DMS79 (cell line): ENCODE results near the gene NRN1L.
"Not testable (repeated sequence)": the region's sequence is repeated elsewhere in the genome, so short reads cannot be mapped to it uniquely, and the experiment has no call there.

Experiments
- DNase-seq: peaks from one replicate; lab custom pipeline; 2025; lab: John Stamatoyannopoulos, UW

Gene NRN1L

DNA sequence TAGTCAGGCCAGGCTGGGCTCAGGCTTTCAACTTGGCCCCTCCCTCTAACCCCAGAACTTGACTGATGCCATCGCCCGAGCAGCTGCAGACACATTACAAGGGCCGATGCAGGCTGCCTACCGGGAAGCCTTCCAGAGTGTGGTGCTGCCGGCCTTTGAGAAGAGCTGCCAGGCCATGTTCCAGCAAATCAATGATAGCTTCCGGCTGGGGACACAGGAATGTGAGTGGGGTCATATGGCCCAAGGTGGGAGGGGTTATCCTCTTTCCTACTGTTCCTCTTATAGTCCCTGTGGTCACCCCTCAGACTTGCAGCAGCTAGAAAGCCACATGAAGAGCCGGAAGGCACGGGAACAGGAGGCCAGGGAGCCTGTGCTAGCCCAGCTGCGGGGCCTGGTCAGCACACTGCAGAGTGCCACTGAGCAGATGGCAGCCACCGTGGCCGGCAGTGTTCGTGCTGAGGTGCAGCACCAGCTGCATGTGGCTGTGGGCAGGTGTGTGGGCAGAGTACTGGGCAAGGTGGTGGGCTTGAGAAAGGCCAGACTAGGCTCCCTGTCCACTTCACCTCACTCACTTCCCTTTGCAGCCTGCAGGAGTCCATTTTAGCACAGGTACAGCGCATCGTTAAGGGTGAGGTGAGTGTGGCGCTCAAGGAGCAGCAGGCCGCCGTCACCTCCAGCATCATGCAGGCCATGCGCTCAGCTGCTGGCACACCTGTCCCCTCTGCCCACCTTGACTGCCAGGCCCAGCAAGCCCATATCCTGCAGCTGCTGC is 2.1 kb upstream of the NRN1L start:
- no peak for DNase-seq

DNA sequence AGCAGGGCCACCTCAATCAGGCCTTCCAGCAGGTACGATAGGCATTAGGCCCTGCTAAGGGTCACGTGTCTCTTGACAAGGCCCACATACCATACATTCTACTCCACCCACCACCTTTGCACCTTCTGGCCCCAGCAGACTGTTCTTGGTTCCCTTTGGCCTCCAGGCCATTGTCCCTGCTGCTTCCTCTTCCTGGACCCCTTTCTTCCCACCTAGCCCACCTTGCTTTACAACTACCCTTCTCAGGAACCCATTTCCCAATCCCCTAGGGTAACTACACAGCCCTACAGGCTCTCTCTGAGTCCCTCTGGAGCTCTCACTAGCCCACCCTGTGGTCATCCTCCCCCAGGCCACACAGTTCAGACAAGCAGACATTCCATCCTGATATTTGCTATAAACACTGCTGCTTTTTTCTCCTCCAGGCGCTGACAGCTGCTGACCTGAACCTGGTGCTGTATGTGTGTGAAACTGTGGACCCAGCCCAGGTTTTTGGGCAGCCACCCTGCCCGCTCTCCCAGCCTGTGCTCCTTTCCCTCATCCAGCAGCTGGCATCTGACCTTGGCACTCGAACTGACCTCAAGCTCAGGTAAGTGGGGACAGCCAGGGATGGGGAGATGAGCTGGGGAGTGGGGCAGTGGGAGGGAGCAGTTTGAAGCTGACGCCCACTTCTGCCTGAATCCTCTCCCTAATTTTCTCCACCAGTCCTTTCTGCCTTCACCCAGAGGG is 1.4 kb upstream of the NRN1L start:
- DNase-seq = no peak

DNA sequence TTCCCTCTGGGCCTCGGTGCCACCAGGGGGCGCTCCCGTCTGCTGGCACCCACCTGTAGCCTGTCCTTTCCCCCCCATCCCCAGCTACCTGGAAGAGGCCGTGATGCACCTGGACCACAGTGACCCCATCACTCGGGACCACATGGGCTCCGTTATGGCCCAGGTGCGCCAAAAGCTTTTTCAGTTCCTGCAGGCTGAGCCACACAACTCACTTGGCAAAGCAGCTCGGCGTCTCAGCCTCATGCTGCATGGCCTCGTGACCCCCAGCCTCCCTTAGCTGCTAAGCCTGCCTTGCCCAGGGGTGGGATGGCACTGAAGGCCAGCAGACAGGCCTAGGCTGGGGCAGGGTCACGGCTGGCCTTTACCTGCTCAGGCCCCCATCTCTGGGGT is 818 bp upstream of the NRN1L start:
- no peak for DNase-seq

DNA sequence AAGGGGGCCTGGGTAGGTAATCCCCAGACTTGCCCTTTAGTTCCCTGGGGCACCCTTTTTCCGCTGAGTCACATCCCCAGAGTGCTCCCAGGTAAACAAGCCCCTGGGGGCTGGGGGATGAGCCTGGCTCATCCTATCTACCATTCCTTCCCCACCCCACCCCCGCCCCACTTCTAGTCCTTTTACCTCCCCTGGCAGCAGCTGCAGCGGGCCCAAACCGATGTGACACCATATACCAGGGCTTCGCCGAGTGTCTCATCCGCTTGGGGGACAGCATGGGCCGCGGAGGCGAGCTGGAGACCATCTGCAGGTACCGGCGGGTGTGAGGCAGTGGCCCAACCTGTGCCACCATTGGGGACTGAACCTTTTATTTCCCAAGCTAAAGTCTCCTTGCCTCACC is 860 bp downstream of the NRN1L start:
- no peak for DNase-seq

DNA sequence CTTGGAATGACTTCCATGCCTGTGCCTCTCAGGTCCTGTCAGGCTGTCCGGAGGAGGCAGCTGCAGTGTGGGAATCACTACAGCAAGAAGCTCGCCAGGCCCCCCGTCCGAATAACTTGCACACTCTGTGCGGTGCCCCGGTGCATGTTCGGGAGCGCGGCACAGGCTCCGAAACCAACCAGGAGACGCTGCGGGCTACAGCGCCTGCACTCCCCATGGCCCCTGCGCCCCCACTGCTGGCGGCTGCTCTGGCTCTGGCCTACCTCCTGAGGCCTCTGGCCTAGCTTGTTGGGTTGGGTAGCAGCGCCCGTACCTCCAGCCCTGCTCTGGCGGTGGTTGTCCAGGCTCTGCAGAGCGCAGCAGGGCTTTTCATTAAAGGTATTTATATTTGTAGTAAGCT is 1.3 kb downstream of the NRN1L start:
- no peak for DNase-seq

DNA sequence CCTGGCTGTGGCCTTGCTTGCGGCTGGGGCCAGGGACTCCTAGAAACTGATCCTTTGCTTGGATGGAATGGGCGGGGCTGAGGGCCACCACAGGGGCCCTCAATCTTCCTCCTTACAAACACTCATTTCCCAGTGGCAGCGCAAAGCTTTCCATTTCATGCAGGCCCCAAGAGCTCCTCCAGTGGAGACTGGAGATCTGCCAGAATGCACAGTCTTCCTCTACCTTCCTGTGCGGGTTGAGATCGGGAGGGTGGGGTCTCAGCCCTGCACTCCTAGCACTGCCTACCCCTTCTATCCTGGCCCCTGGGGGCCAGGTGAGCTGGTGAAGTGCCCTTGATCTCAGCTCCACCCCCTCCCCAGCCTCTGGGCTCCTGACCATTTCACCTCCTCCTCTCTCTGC is 1.7 kb downstream of the NRN1L start:
- no peak for DNase-seq

DNA sequence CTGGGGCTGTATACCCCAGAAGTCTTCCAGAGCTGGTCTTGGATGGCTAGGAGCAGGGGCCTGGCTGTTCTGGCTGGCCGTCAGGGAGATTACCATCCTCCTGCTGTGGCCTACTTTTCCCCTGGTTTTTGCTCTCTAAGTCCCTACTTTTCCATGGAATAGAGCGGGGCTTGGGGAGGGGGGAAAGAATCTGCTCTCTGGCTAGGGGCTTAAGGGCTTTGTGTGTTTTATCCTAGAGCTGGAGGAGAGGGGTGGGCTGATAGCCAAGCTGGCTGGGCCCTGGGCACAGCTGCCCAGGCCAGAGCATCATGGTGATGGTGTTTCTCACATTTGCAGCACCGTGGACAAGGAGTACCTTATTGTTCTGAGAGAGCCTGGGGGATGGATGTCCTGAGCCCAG is 3.6 kb downstream of the NRN1L start:
- DNase-seq = no peak

DNA sequence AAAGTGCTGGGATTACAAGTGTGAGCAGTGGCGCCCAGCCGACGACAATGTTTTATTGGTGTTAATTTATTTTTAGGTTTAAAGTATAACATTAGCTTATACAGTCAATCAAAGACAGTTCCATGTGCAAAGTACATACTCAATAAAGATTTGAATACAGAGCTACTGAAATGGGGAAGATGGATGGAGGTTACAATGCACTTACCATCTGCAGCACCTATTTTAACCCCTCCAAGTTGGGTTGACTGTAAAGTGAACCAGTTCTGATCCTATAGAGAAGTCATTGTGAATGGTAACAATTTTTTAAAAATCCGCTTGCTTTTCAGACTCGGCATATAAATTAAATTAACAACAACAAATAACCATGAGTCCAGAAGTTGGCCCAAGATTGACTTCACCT is 7.7 kb downstream of the NRN1L start:
- no peak for DNase-seq

DNA sequence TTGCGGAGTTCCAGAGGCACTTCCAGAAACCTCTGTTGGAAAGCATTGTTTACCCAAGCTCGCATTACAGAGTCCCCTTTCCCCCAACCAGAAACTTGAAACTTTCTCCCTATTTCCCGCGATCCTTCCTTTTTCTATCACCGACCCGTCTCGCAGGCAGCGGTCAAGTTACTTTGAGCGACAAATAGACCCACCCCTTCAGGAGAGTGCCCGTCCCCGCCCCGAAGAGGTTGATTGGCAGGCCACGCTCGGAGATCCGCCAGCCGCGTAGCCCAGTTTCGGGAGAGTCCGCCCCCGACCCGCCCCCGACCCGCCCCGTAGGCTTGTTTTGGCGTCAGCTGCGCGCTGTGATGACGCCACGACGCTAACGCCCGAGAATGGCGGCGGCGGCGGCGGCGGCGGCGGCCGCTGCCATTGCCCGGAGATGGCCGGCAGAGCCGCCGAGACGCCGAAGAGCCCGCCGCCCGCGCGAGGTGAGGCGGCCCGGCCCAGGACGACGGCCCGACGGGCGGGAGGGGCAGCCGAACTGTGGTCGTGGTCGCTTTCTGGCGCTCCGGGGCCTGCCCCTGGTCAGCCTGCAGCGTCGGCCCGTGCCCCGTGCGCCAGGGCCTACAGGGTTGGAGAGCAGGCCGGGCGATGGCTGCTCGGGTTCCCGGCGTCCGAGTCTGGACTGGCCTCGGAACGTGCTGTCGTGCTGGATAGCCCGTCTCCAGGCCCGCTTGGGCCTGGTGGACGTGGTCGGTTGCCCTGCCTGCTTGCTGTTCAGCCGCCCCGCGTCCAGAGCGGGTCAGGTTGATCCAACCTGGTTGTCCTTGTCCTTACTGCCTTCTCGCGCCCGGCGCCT is 8.4 kb downstream of the NRN1L start, which contains the start of gene PSKH1:
Gene PSKH1, plus strand, starts transcription at position 356 of the 844 bp plus-strand sequence. CDS start 15,496 bp downstream, outside the sequence.
- peak; percentile 67 for DNase-seq

DNA sequence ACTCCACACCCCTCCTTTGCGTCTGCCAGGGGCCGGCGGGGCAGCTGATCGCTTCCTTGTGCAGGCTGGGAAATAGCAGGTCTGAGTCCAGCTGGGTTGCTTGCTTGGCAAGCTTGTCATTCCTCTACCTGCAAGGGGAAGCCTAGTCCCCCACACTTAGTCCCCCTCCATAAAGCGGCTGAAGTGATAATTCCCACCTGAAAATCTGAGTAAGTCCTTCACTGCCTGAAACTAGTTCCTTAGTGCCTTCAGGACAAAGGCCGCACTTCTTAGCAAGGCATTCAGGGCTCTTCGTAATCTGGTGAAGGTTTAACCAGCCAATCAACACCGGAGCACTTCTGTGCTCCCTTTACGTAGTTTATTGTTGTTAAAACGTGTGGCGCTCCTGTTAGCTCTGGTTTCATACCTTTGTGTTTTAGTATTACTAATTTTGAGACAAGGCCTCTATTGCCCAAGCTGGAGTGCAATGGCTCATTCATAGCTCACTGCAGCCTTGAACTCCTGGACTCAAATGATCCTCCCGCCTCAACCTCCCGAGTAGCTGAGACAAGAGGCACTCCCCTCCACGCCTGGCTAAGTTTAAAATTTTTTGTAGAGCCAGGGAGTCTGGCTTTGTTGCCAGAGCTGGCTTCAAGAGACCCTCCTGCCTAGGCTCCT is 9.2 kb downstream of the NRN1L start:
- DNase-seq = no peak

DNA sequence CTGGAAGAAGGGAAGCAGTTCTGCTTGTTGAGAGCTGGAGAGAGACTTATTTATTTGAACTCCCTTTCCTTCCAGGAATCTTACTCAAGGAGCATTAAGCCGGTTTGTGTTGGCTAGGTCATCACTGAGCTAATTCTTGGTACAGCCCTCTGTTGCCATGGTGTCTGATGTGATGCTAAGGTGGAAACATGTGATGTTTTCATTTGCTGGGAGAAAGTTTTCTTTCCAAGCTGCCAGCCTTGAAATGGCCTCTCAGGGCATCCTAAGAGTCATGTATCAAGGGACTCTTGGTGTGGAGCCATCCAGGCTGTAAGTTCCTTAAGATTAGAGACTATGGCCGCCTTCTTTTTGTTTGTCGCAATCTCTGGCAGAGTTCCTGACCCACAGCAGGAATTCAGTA is 12.5 kb downstream of the NRN1L start:
- no peak for DNase-seq

DNA sequence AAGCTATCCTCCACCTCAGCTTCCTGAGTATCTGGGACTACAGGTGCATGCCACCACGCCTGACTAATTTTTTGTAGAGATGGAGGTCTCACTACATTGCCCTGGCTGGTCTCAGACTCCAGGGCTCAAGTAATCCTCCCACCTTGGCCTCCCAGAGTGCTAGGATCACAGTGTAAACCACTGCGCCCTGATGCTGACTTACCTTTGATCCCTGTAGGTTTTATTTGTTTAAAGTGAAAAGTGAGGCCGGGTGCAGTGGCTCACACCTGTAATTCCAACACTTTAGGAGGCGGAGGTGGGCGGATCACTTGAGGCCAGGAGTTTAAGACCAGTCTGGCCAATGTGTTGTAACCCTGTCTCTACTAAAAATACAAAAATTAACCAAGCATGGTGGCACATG is 17.0 kb downstream of the NRN1L start:
- no peak for DNase-seq

DNA sequence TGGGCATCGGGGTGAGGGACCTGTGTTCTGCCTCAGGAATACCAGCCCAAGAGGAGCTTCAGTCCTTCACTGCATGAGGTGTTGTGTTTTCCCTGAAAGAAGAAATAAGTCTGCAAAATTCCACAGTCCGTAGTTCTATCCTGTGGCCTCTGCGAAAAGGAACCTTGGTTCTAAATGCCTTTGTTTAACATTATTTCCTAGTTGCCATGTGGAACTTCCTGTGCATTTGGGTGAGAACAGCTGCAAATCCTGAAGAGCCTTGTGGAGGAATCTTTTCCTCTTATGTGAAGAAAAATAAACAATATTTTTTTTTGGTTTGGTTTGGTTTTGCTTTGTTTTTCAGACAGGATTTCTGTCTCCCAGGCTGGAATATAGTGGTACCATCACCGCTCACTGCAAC is 18.1 kb downstream of the NRN1L start:
- no peak for DNase-seq

DNA sequence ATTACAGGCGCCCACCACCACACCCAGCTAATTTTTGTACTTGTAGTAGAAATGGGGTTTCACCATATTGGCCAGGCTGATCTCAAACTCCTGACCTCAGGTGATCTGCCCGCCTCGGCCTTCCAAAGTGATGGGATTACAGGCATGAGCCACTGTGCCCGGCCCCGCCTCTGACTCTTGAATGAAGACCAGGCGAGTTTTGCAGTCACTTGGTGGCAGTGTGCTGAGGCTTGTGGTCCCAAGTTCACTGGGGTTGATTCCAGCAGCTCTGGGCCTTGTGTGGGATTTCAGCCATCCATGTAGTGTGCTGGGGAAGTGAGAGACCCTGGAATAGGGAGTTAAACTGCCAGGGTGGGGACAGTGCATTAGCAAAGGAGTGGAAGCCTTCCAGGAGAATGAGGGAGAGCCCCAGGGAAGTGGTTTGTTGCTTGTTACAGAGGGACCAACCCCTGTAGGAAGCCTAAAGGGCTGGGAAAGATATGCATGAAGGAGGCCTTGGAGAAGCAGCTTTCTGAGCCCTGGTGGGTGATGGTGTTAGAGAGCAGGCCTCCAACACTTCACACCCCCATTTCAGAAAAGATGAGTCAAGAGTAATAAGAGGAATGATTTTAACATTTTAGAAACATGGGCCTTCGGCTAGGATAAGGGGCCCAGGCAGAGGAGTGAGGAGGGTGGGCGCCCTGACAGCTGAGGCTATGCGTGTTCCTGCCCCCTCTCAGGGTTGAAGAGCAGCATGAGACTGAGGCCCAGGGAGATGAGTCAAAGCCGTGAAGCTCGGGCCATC is 22.9 kb downstream of the NRN1L start:
- no peak for DNase-seq

DNA sequence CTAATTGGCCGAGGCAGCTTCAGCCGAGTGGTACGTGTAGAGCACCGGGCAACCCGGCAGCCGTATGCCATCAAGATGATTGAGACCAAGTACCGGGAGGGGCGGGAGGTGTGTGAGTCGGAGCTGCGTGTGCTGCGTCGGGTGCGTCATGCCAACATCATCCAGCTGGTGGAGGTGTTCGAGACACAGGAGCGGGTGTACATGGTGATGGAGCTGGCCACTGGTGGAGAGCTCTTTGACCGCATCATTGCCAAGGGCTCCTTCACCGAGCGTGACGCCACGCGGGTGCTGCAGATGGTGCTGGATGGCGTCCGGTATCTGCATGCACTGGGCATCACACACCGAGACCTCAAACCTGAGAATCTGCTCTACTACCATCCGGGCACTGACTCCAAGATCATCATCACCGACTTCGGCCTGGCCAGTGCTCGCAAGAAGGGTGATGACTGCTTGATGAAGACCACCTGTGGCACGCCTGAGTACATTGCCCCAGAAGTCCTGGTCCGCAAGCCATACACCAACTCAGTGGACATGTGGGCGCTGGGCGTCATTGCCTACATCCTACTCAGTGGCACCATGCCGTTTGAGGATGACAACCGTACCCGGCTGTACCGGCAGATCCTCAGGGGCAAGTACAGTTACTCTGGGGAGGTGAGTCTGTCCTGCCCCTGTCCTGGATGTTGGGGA is 24.5 kb downstream of the NRN1L start:
- no peak for DNase-seq

DNA sequence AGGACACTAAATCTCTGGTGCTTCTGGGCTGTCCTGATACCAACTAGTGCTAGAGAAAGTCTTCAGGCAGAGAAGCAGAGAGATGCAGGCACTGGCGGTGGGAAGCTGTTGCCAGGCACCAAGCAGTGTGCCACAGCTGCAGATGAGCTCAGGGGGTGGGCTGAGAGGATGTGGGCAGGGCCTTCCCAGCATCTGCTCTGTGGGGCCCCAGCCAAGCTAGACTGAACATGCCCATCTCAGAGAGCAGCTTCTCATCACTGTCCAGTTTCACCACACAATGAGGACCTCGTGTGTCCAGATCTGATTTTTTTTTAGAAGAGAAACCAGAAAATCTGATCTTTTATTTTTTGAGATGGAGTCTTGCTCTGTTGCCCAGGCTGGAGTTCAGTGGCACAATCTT is 25.5 kb downstream of the NRN1L start:
- no peak for DNase-seq

DNA sequence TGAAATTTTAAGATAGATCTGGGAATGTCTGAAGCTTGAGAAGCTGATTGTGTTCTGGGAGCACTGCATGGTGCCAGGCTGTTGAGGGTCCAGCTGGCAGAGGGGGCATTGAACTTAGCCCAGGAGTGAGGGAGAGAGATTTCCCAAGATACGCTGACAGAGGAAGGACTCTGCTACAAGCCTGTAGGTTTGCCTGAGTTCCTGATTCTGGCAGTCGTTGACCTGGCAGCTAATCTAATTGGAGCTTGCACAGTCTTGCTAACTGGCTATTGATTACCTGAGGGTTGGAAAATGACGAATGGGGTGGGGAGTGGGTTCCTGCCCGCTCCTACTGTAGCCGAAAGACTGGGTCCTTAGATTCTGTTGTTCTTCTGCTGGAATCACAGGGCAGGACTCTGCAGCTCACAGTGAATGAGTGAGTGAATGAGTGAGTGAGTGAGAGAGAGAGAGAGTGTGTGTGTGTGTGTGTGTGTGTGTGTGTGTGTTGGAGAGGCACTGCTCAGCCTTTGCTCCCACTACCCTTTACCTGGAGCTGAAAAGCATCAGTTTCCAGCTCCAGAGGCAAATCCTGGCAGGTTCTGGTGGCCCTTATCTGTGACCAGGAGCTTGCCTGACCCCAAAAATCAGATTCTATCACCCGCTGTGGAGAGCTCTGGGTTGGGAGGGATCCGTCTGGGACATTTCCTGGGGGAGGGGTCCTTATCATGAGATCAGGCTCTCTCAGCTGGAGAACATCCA is 30.2 kb downstream of the NRN1L start:
- no peak for DNase-seq

DNA sequence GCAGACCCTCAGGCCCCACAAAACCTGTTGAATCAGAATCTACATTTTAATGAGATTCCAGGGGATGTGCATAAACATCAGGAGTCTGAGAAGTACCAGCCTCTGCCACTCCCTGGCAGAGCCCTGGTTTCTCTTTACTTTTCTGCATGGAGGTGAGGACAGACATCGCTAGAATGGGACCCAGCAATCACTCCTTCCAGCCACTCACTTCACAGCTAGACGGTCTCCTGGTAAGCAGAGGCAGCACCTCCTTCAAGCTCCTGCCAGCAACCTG is 30.7 kb downstream of the NRN1L start:
- not testable (repeated sequence) for DNase-seq

DNA sequence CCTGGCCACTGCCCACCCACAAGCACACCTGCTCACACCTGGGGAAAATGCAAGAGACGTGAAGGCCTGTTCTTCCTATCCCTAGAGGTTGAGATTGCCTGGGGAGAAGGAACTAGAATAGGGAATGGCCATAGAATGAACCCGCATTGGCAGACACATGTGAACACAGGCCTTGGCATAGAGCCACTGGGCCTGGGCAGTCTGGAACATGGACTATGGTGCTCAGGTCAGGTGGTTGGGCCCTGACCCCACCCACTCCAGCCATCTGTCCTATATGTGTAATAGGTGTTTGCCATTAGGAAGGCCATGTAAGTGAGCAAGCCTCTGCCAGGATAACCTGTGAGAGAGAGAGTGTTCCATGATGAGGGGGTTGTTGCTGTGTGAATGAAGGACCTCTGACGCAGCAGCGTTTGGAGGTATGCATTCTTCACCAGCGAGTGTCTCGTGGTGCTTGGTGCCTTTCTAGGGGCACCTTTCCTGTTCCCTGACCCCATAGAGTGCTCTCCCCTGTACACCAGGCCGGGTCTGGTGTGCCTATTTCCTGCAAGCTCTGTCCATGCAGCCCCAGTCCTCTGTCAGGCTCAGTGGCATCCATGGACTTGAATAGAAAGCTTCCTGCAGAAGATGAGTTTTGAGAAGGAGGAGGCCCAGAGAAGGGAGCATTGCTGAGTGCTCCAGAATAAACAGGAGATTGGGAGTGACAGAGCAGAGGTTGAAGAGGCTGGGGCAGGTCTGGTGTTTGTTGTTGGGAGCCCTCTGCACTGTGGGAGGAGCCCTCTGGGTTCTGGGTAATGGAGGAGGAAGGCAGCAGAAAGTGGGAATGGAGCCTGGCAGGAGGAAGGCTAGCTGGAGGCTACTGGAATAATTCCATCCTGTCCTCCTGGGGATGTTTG is 31.4 kb downstream of the NRN1L start:
- DNase-seq = no peak
